ENCODE measurements around the gene LAMC1. TPM values are rescaled to one million over a fixed set of nuclear protein-coding genes. Genes with fewer than 3 reads are reported as not detected.

Gene LAMC1
- total and polyA plus RNA-seq, 10 of the 15 experiments (the other 5 are each of a cell fraction or from before 2014, with no cell fraction given): 4.6 to 51.4 (median 25.6) TPM

GRCh38 chr1:183173828-183174227 is 150.6 kb downstream of the LAMC1 start:
- Histone ChIP-seq H3K27ac (ENCODE audit: control insufficient read depth, insufficient read depth) (no peak overlapping the region), H3K9ac (ENCODE audit: control insufficient read depth, insufficient read depth, low read length) (no peak overlapping the region), H3K4me1 (ENCODE audit: control insufficient read depth, insufficient read depth, low read length) (no peaks in the 10 kb centered on the region), H2AFZ (ENCODE audit: control insufficient read depth, low read depth, low read length) (no peak overlapping the region), H3K79me2 (ENCODE audit: control insufficient read depth, insufficient read depth, low read length) (no peaks in the 10 kb centered on the region), H3K4me2 (ENCODE audit: control insufficient read depth, insufficient read depth) (no peak overlapping the region), H3K36me3 (ENCODE audit: control insufficient read depth in 2 of 2, insufficient read depth in 2 of 2, low read length in 1 of 2) (no peaks in the 10 kb centered on the region), H3K4me3 (no peak overlapping the region), H4K20me1 (ENCODE audit: control insufficient read depth, insufficient read depth) (no peaks in the 10 kb centered on the region), H3K27me3 (replicated peaks in 1 of 2; ENCODE audit: control insufficient read depth in 2 of 2, insufficient read depth in 2 of 2, low read length in 1 of 2) (no peaks in the 10 kb centered on the region), H3K9me3 (replicated peaks; ENCODE audit: control insufficient read depth, insufficient read depth, low read length) (no peaks in the 10 kb centered on the region)
- POLR2A ChIA-PET: no interaction called here
- RAD21 ChIA-PET (ENCODE audit: unreplicated experiment): no interaction called here
- intact Hi-C loops (cut with micrococcal nuclease; ENCODE audit: unreplicated experiment) (no loop called here), in situ Hi-C loops (cut with MboI) (no loop called here)
- no peak for FAIRE-seq
- BruUV-seq (replicated peaks): no TSS peak
- CTCF ChIA-PET: interaction anchor here (1.0 to 1.2 kb wide), 3 partner anchors 51 to 54 kb away, joined by 4 read pairs; no protein-coding TSS in a partner anchor
- ATAC-seq: no peak
- 47% methylated on average over 2 of the region's 2 CpGs for WGBS (ENCODE audit: insufficient coverage, insufficient replicate concordance, low lambda C conversion rate, missing lambda C conversion rate)
- SMC1A ChIA-PET (ENCODE audit: uncharacterized antibody, unreplicated experiment): interaction anchor here (0.9 to 2.2 kb wide), 3 partner anchors 28 to 54 kb away, joined by 3 to 5 read pairs (median 3); no protein-coding TSS in a partner anchor
- DNase-seq (ENCODE audit: low read depth, low spot score): no peak
- TF ChIP-seq RFX5 (IDR thresholded peaks at IDR 0.05; ENCODE audit: low read depth, low read length): no peak
- no peak for TF ChIP-seq ETV6 (conservative IDR thresholded peaks at IDR 0.05 in 1 of 2, IDR thresholded peaks at IDR 0.05 in 1 of 2; ENCODE audit: borderline replicate concordance in 1 of 2, low read depth in 1 of 2)
- TF ChIP-seq CBFB (IDR thresholded peaks at IDR 0.05; ENCODE audit: low read depth): no peak
- TF ChIP-seq HDAC6 (IDR thresholded peaks at IDR 0.05; ENCODE audit: unreplicated experiment): no peak
- no peak for TF ChIP-seq RB1 (IDR thresholded peaks at IDR 0.05; ENCODE audit: borderline replicate concordance)
- no peak for TF ChIP-seq TARDBP (IDR thresholded peaks at IDR 0.05; ENCODE audit: borderline replicate concordance)
- no peak for TF ChIP-seq NFYB (IDR thresholded peaks at IDR 0.05; ENCODE audit: insufficient read depth, low read depth, low read length)
- TF ChIP-seq NR2F1 (conservative IDR thresholded peaks at IDR 0.05): no peak
- TF ChIP-seq ZBTB4 (CRISPR knock-in tag; IDR thresholded peaks at IDR 0.05): no peak
- no peak for TF ChIP-seq STAT3 (IDR thresholded peaks at IDR 0.05; ENCODE audit: low read depth, low read length)
- no peak for TF ChIP-seq IRF4 (IDR thresholded peaks at IDR 0.05; ENCODE audit: low read depth, low read length)
- TF ChIP-seq SKIL (IDR thresholded peaks at IDR 0.05; ENCODE audit: low read depth, poor library complexity, severe bottlenecking): no peak
- no peak for TF ChIP-seq PRDM15 (CRISPR knock-in tag; IDR thresholded peaks at IDR 0.05)
- TF ChIP-seq TCF7 (IDR thresholded peaks at IDR 0.05; ENCODE audit: borderline replicate concordance): no peak
- no peak for TF ChIP-seq SMC3 (IDR thresholded peaks at IDR 0.05; ENCODE audit: borderline replicate concordance, low read length)
